ENCODE data around the gene IPO8.
"Not testable (repeated sequence)": the region's sequence is repeated elsewhere in the genome, so short reads cannot be mapped to it uniquely, and the experiment has no call there.

The IPO8 gene

DNA sequence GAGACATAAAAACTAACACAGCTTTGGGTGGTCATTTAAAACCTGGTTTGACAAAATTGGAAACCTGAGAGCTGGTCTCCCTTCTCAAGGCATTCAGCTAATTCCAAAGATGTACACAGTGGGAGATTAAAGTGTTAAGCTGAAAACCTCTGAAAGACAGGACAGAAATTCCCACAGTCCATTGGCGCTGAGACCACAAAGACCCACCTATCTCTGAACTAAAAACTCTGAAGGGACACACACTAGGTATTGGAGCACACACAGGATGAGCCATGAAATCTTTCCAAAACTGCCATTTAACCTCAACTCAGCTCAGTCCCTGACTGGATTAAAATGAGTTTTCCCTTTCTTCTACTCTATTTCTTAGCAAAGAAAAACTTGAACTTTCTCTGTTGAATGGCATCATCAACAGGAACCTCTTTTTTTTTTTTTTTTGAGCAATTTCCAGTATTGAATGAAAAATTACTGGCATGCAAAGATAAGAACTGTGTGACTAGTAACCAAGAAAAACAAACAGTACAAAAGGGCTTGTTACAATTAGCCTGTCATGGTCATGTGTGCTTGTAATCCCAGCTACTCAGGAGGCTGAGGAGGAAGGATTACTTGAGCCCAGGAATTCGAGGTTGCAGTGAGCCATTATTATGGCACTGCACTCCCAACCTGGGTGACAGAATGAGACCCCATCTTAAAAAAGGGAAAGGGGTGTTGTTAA, 82.4 kb downstream of the IPO8 start:
- H3K4me3 ChIP-seq (ENCODE audit: control insufficient read depth, low read depth, low read length): no peak overlapping the region
- DNase-seq (ENCODE audit: low read depth): peak; percentile 11
- TF ChIP-seq, protein P1, sequence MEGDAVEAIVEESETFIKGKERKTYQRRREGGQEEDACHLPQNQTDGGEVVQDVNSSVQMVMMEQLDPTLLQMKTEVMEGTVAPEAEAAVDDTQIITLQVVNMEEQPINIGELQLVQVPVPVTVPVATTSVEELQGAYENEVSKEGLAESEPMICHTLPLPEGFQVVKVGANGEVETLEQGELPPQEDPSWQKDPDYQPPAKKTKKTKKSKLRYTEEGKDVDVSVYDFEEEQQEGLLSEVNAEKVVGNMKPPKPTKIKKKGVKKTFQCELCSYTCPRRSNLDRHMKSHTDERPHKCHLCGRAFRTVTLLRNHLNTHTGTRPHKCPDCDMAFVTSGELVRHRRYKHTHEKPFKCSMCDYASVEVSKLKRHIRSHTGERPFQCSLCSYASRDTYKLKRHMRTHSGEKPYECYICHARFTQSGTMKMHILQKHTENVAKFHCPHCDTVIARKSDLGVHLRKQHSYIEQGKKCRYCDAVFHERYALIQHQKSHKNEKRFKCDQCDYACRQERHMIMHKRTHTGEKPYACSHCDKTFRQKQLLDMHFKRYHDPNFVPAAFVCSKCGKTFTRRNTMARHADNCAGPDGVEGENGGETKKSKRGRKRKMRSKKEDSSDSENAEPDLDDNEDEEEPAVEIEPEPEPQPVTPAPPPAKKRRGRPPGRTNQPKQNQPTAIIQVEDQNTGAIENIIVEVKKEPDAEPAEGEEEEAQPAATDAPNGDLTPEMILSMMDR (conservative IDR thresholded peaks at IDR 0.05; ENCODE audit: control insufficient read depth, insufficient read depth, low read depth, low read length): no peak

DNA sequence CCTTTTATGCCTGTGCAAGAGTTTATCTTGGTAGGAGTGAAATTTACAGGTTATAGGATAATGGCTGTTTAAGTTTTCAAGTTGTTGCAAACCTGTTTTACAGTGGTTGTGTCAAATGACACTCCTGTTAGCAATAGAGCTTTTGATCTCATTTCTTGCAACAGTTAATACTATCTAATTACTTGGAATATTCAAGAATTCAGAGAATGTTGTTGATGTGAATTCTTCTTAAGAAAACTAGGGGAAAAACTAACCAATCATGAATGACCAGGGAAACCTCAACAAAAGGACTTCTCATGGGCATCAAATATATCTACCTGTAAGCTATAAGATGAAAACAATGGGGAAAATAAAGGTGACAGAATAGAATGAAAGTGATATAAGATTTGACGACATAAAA, 85.0 kb downstream of the IPO8 start:
- DNase-seq (ENCODE audit: low read depth): no peak
- no peak overlapping the region for H3K4me3 ChIP-seq (ENCODE audit: control insufficient read depth, low read depth, low read length)
- TF ChIP-seq, protein P1 (conservative IDR thresholded peaks at IDR 0.05; ENCODE audit: control insufficient read depth, insufficient read depth, low read depth, low read length): no peak

DNA sequence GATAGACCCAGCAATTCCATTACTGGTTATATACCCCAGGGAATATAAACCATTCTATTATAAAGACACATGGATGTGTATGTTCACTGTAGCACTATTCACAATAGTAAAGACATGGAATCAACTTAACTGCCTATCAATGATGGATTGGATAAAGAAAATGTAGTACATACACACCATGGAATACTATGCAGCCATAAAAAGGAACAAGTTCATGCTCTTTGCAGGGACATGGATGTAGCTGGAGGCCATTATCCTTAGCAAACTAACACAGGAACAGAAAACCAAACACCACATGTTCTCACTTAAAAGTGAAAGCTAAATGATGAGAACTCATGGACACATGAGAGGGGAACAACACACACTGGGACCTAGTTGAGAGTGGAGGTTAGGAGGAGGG, 85.8 kb downstream of the IPO8 start:
- not testable (repeated sequence) for DNase-seq (ENCODE audit: low read depth); H3K4me3 ChIP-seq (ENCODE audit: control insufficient read depth, low read depth, low read length)

DNA sequence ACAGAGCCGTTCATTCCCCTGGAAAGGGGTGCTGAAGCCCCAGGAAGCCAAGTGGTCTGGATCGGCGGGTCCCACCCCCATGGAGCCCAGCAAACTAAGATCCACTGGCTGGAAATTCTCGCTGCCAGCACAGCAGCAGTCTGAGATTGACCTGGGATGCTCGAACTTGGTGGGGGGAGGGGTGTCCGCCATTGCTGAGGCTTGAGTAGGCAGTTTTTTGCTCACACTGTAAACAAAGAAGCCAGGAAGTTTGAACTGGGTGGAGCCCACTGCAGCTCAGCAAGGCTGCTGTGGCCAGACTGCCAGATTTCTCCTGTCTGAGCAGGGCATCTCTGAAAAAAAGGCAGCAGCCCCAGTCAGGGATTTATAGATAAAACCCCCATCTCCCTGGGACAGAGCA, 91.4 kb downstream of the IPO8 start:
- H3K4me3 ChIP-seq (ENCODE audit: control insufficient read depth, low read depth, low read length); DNase-seq (ENCODE audit: low read depth): not testable (repeated sequence)

DNA sequence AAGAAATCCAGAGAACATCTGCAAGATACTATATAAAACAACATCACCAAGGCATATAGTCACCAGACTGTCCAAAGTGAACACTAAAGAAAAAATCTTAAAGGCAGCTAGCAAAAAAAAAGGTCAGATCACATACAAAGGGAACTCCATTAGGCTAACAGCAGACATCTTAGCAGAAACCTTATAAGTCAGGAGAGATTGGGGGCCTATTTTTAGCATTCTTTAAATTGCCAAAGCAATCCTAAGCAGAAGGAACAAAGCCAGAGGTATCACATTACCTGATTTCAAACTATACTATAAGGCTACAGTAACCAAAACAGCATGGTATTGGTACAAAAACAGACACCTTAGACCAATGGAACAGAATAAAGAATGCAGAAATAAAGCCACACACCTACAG, 92.5 kb downstream of the IPO8 start:
- DNase-seq (ENCODE audit: low read depth): no peak
- no peak overlapping the region for H3K4me3 ChIP-seq (ENCODE audit: control insufficient read depth, low read depth, low read length)
- TF ChIP-seq, protein P1 (conservative IDR thresholded peaks at IDR 0.05; ENCODE audit: control insufficient read depth, insufficient read depth, low read depth, low read length): no peak

DNA sequence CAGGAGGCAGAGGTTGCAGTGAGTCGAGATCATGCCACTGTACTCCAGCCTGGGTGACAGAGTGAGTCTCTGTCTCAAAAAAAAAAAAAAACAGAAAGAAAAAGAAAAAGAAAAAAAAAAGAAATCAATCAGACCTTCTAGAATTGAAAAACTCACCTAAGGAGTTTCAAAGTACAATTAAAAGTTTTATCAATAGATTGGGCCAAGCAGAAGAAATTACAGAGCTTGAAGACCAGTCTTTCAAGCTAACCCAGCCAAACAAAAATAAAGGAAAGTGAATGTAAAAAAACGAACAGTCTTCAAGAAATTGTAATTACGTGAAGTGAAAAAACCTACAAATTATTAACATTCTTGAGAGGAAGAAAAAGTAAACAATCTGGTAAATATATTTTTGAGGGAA, 93.0 kb downstream of the IPO8 start:
- TF ChIP-seq, protein P1 (conservative IDR thresholded peaks at IDR 0.05; ENCODE audit: control insufficient read depth, insufficient read depth, low read depth, low read length): no peak
- H3K4me3 ChIP-seq (ENCODE audit: control insufficient read depth, low read depth, low read length): no peak overlapping the region
- no peak for DNase-seq (ENCODE audit: low read depth)

DNA sequence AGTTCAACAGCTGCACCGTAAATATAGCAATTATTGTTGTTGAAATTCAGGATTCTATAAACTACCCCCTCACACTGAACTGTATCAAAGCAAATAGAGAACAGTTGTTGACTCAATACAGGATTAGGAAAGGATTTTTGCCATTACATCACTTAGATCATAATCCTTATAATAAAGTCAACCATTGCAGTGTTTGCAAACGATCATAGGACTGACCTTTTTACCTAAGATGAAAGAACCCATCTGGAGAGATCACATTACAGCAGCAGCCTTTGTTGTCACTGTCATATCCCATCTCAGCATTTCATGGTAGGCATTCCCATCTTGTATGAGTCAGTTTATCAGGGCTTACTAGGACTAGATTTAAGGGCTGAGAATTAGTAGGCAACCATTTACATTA, 96.1 kb downstream of the IPO8 start:
- TF ChIP-seq, protein P1 (conservative IDR thresholded peaks at IDR 0.05; ENCODE audit: control insufficient read depth, insufficient read depth, low read depth, low read length): no peak
- peak; percentile 15 for DNase-seq (ENCODE audit: low read depth)
- H3K4me3 ChIP-seq (ENCODE audit: control insufficient read depth, low read depth, low read length): no peak overlapping the region

DNA sequence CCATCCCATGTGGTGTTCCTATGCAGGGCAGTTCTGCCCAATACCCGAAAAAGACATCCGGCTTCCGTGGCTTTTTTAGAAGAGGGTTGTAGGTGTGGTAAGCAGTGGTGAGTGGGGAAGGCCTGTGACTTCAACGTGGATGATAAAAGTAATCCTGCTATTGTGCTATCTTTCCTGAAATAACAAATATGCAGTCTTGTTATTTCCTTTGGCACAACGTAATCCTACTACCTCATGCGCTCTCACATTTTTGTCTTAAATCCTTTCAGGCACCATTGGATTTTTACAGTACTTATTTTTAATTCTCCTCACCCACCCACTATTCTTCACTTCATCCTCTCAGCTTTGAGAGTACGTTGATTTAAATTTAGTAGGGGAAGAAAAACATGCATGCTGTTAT, 96.8 kb downstream of the IPO8 start:
- no peak for DNase-seq (ENCODE audit: low read depth)
- TF ChIP-seq, protein P1 (conservative IDR thresholded peaks at IDR 0.05; ENCODE audit: control insufficient read depth, insufficient read depth, low read depth, low read length): no peak
- no peak overlapping the region for H3K4me3 ChIP-seq (ENCODE audit: control insufficient read depth, low read depth, low read length)
